ENCODE measurements around the gene GPR26.

- no peak for TF ChIP-seq CTCF (IDR thresholded peaks at IDR 0.05)
- no peak for TF ChIP-seq EP300 (IDR thresholded peaks at IDR 0.05)
These were observed 17.6 kb upstream of the GPR26 start for GRCh38 chr10:123648595-123648994.
